ENCODE data around the gene RIF1. TPM values are rescaled to one million over a fixed set of nuclear protein-coding genes. Genes with fewer than 3 reads are reported as not detected.

The RIF1 gene, protein sequence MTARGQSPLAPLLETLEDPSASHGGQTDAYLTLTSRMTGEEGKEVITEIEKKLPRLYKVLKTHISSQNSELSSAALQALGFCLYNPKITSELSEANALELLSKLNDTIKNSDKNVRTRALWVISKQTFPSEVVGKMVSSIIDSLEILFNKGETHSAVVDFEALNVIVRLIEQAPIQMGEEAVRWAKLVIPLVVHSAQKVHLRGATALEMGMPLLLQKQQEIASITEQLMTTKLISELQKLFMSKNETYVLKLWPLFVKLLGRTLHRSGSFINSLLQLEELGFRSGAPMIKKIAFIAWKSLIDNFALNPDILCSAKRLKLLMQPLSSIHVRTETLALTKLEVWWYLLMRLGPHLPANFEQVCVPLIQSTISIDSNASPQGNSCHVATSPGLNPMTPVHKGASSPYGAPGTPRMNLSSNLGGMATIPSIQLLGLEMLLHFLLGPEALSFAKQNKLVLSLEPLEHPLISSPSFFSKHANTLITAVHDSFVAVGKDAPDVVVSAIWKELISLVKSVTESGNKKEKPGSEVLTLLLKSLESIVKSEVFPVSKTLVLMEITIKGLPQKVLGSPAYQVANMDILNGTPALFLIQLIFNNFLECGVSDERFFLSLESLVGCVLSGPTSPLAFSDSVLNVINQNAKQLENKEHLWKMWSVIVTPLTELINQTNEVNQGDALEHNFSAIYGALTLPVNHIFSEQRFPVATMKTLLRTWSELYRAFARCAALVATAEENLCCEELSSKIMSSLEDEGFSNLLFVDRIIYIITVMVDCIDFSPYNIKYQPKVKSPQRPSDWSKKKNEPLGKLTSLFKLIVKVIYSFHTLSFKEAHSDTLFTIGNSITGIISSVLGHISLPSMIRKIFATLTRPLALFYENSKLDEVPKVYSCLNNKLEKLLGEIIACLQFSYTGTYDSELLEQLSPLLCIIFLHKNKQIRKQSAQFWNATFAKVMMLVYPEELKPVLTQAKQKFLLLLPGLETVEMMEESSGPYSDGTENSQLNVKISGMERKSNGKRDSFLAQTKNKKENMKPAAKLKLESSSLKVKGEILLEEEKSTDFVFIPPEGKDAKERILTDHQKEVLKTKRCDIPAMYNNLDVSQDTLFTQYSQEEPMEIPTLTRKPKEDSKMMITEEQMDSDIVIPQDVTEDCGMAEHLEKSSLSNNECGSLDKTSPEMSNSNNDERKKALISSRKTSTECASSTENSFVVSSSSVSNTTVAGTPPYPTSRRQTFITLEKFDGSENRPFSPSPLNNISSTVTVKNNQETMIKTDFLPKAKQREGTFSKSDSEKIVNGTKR (N-terminal part only)
- 43.7 and 51.1 TPM in 2 replicates for total RNA-seq

DNA sequence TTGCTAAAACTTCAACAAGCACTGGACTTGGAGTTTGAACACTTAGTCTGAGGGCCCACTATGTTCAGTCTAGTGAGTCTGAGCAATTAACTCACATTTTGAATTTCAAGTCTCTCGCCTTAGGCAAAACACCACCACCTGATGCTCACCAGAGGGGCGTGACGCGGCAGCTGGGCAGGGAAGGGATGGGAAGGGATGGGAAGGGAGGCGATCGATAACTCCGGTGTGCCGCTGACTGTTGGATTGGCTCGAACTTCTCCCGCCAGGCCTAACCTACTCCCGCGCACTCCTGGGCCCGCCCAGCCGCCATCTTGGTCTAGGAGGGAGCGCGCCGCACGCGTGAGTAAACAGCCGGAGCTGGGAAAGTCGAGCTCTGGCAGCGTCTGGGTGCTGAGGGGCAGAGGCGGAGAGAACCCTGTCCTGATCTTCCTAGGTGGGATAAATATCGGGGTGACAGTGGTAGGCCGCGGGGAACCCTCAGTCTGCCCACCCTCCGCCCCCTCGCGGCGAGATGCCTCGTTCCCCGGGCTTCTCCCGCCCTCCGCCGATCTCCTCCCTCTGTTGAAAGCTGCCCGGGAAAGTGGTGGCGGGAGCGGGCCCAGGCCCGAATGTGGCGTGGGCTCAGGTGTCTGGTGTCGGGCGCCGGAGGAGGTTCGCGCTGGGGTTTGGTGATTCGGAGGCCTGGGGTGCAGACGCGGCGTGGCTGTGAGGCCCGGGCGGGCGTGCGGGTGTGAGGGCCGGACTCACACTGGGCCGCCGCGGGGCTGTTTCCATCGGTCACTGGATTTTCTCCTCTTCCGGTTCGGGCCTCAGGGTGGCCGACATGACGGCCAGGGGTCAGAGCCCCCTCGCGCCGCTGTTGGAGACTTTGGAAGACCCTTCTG is at the start of gene RIF1:
TSS of gene RIF1 (plus strand) at position 302 of the 884 bp plus-strand sequence. CDS start at position 824, 522 bp downstream.
- peak; percentile 90 for ATAC-seq (ENCODE audit: low read depth)
- POLR2A ChIA-PET = interaction anchor here (0.6 to 2.8 kb wide), 8 partner anchors 58 to 1205 kb away, joined by 3 to 37 read pairs (median 4); partner anchors contain the start of genes NMI and RBM43
- H3K4me3 Mint-ChIP-seq = peak within 1 kb of the TSS; percentile 89
- DNase-seq = peak; percentile 73
- TF ChIP-seq, protein P1, sequence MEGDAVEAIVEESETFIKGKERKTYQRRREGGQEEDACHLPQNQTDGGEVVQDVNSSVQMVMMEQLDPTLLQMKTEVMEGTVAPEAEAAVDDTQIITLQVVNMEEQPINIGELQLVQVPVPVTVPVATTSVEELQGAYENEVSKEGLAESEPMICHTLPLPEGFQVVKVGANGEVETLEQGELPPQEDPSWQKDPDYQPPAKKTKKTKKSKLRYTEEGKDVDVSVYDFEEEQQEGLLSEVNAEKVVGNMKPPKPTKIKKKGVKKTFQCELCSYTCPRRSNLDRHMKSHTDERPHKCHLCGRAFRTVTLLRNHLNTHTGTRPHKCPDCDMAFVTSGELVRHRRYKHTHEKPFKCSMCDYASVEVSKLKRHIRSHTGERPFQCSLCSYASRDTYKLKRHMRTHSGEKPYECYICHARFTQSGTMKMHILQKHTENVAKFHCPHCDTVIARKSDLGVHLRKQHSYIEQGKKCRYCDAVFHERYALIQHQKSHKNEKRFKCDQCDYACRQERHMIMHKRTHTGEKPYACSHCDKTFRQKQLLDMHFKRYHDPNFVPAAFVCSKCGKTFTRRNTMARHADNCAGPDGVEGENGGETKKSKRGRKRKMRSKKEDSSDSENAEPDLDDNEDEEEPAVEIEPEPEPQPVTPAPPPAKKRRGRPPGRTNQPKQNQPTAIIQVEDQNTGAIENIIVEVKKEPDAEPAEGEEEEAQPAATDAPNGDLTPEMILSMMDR (IDR thresholded peaks at IDR 0.05) = no peak
- intact Hi-C loops (cut with micrococcal nuclease) = loop anchor here (1.0 to 5.0 kb wide), 5 partner anchors 121 to 1307 kb away; partner anchors contain the start of genes ARL5A, ARL6IP6, NMI and PRPF40A
- peaks cover 32% of the 10 kb centered on the region for H3K36me3 Mint-ChIP-seq (ENCODE audit: low read depth)
- H3K4me1 Mint-ChIP-seq = peaks cover 26% of the 10 kb centered on the region
- H3K27ac Mint-ChIP-seq = peak within 1 kb of the TSS; percentile 80
- H3K27me3 Mint-ChIP-seq = no peaks in the 10 kb centered on the region
- CTCF ChIA-PET = interaction anchor here (0.8 to 1.4 kb wide), 3 partner anchors 55 to 149 kb away, joined by 3 read pairs; no protein-coding TSS in a partner anchor
- H3K9me3 Mint-ChIP-seq = no peaks in the 10 kb centered on the region

- ATAC-seq (ENCODE audit: low read depth) (no peak), DNase-seq (no peak)
- no peak overlapping the region for H3K27ac Mint-ChIP-seq
- H3K9me3 Mint-ChIP-seq = no peaks in the 10 kb centered on the region
- CTCF ChIA-PET = no interaction called here
- intact Hi-C loops (cut with micrococcal nuclease) = no loop called here
- no peaks in the 10 kb centered on the region for H3K27me3 Mint-ChIP-seq
- POLR2A ChIA-PET = no interaction called here
- TF ChIP-seq, protein P1 (IDR thresholded peaks at IDR 0.05) = no peak
- no peaks in the 10 kb centered on the region for H3K36me3 Mint-ChIP-seq (ENCODE audit: low read depth)
- peaks cover 2% of the 10 kb centered on the region for H3K4me1 Mint-ChIP-seq
- no peak overlapping the region for H3K4me3 Mint-ChIP-seq
Observed at GRCh38 chr2:151361674-151362370, 47.9 kb upstream of the RIF1 start.

DNA sequence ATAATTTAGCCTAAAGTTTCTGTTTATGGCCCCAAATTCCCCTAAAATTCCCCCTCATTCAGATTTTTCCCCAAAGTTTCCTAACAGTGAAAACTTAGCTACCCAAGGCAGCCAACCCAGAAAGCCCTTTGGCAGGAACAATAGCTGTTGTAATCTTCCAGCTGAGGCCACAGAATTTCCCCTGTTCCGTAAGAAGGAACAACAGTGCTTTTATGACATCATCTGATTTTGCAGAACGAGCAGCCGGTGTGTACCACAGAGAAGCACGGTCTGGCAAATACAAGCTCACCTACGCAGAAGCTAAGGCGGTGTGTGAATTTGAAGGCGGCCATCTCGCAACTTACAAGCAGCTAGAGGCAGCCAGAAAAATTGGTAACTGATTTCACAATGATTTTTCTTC is 46.0 kb upstream of the RIF1 start:
- POLR2A ChIA-PET = no interaction called here
- TF ChIP-seq, protein P1 (IDR thresholded peaks at IDR 0.05) = no peak
- no peak overlapping the region for H3K4me3 Mint-ChIP-seq

DNA sequence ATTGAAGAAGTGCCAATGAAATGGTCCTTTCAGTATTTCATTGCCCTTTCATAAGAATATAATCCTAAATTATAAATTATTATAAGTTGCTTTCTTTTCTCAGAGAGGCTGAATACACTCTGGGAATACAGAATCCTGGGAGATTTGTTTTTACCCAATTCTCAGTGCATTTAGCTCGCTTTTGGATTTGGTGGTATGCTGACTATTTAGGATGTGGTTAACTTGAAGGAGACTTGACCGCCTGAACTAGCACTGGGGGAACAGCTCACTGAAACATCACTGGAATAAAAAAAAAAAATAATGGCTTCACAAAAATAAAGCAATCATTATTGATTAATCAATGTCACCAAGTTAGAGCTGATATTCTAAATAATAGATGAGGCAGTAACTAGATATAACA is 42.1 kb upstream of the RIF1 start:
- Mint-ChIP-seq H3K9me3 (no peaks in the 10 kb centered on the region), H3K27me3 (peaks cover 2% of the 10 kb centered on the region), H3K4me1 (peaks cover 2% of the 10 kb centered on the region), H3K4me3 (no peak overlapping the region), H3K36me3 (ENCODE audit: low read depth) (no peaks in the 10 kb centered on the region), H3K27ac (no peak overlapping the region)
- TF ChIP-seq, protein P1 (IDR thresholded peaks at IDR 0.05) = no peak
- DNase-seq (no peak), ATAC-seq (ENCODE audit: low read depth) (no peak)
- CTCF ChIA-PET = interaction anchor here (0.5 kb wide), 1 partner anchor 23 kb away, joined by 3 read pairs; no protein-coding TSS in a partner anchor
- intact Hi-C loops (cut with micrococcal nuclease) = no loop called here
- POLR2A ChIA-PET = no interaction called here

More for the DNA sequence above, 46.0 kb upstream of the RIF1 start:
- peaks cover 2% of the 10 kb centered on the region for H3K4me1 Mint-ChIP-seq
- CTCF ChIA-PET = no interaction called here
- H3K27me3 Mint-ChIP-seq = no peaks in the 10 kb centered on the region
- DNase-seq (no peak), ATAC-seq (ENCODE audit: low read depth) (peak; percentile 45)
- intact Hi-C loops (cut with micrococcal nuclease) = no loop called here
- H3K36me3 Mint-ChIP-seq (ENCODE audit: low read depth) = no peaks in the 10 kb centered on the region
- H3K27ac Mint-ChIP-seq = no peak overlapping the region
- no peaks in the 10 kb centered on the region for H3K9me3 Mint-ChIP-seq

All from activated B cell treated with CpG ODN at 0.5 μM for 24 hours (primary cell).